SK-N-SH treated with all-trans-retinoic acid at 6 μM for 48 hours (cell line): Measurements from ENCODE around the gene MPC2.

Experiments used
- TOX ChIP-seq: fragments of 250-450 bp; sonication (Bioruptor Pico); IDR thresholded peaks from 2 replicates; pipeline ENCODE4 v1.8.0; 2021; ENCODE audit warnings: mild to moderate bottlenecking, moderate library complexity, borderline replicate concordance
- ZC3H10 ChIP-seq: fragments of 250-450 bp; sonication (Bioruptor Pico); IDR thresholded peaks from 2 replicates; pipeline ENCODE4 v1.5.1; 2021; ENCODE audit warnings: mild to moderate bottlenecking, moderate library complexity
- ZNF70 ChIP-seq: fragments of 450-650 bp; formaldehyde crosslinking; IDR thresholded peaks from 2 replicates; pipeline ENCODE4 v1.5.0; 2020; ENCODE audit warnings: mild to moderate bottlenecking, moderate library complexity

DNA sequence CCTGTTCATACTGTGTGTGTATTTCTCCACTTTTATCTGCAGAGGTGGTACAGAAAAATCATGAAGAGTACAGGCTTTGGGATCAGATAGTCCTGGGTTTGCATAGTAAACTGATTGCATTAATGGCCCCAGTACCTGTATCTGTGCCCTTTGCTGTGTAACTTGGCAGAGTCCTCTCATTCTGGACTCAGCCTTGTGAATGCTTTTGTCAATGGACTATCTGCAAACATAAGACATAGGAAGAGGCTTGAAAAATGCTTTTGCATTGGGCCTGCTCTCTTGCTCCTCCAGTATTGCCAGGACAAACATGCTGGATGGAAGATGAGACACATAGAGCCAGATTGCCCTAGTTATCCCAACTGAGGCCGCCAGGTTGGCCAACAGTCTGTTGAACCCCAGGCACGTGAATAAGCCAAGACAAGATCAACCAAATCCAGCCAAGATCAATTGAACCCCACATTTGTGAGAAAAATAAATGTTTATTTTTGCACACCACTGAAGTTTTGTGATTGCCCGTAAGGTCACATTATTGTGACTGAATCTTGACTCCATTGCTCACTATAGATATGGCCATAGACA is 60.2 kb downstream of the MPC2 start:
- TF ChIP-seq TOX (no peak), ZNF70 (CRISPR knock-in tag) (no peak), ZC3H10 (no peak)
